ENCODE data around the gene NGFR. TPM values are rescaled to one million over a fixed set of nuclear protein-coding genes. Genes with fewer than 3 reads are reported as not detected.

NGFR gene
- total RNA-seq, 1 experiment from 2014 or later, result 11.3 TPM

- TF ChIP-seq, protein P1, sequence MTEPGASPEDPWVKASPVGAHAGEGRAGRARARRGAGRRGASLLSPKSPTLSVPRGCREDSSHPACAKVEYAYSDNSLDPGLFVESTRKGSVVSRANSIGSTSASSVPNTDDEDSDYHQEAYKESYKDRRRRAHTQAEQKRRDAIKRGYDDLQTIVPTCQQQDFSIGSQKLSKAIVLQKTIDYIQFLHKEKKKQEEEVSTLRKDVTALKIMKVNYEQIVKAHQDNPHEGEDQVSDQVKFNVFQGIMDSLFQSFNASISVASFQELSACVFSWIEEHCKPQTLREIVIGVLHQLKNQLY (CRISPR knock-in tag; IDR thresholded peaks at IDR 0.05), result no peak
- TF ChIP-seq ZNF138 (CRISPR knock-in tag; conservative IDR thresholded peaks at IDR 0.05) (no peak), ZNF532 (CRISPR knock-in tag; IDR thresholded peaks at IDR 0.05; ENCODE audit: borderline replicate concordance) (no peak), NR3C1 (CRISPR knock-in tag; conservative IDR thresholded peaks at IDR 0.05; ENCODE audit: low read depth) (no peak), ZNF423 (CRISPR knock-in tag; IDR thresholded peaks at IDR 0.05) (no peak)
- TF ChIP-seq, protein P2, sequence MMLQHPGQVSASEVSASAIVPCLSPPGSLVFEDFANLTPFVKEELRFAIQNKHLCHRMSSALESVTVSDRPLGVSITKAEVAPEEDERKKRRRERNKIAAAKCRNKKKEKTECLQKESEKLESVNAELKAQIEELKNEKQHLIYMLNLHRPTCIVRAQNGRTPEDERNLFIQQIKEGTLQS (CRISPR knock-in tag; conservative IDR thresholded peaks at IDR 0.05), result no peak
Measured at GRCh38 chr17:49501496-49501895, 6.4 kb downstream of the NGFR start (continued).

DNA sequence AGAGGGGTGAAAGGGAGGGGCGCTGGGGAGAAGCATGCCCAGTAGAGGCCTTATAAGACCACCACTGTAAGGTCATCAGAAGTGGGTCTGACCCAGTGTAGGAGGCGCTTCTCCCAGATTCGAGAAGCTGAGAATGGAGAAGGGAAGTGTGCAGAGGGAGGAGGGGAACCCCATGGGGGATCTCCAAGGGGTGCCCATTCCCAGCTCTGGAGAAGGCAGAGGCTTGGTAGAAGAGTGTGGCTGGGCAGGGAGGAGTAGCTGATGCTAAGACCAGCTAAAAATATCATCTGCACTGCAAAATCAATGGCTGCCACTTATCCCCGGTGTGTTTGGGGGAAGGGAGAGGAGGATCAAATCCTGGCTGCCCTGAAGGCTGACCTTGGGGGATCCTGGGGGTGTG is 7.2 kb downstream of the NGFR start:
- ATAC-seq, result no peak
- Mint-ChIP-seq H3K4me3 (no peak overlapping the region), H3K9me3 (no peaks in the 10 kb centered on the region), H3K27ac (no peak overlapping the region), H3K36me3 (no peaks in the 10 kb centered on the region), H3K27me3 (ENCODE audit: low read depth) (peaks cover 47% of the 10 kb centered on the region), H3K4me1 (peaks cover 58% of the 10 kb centered on the region)
- ChIA-PET CTCF (interaction anchor here (0.9 to 2.4 kb wide), 5 partner anchors 13 to 67 kb away, joined by 3 to 13 read pairs (median 9); no protein-coding TSS in a partner anchor), POLR2A (no interaction called here)
- no peak for DNase-seq (ENCODE audit: low spot score)
- TF ChIP-seq, protein P3, sequence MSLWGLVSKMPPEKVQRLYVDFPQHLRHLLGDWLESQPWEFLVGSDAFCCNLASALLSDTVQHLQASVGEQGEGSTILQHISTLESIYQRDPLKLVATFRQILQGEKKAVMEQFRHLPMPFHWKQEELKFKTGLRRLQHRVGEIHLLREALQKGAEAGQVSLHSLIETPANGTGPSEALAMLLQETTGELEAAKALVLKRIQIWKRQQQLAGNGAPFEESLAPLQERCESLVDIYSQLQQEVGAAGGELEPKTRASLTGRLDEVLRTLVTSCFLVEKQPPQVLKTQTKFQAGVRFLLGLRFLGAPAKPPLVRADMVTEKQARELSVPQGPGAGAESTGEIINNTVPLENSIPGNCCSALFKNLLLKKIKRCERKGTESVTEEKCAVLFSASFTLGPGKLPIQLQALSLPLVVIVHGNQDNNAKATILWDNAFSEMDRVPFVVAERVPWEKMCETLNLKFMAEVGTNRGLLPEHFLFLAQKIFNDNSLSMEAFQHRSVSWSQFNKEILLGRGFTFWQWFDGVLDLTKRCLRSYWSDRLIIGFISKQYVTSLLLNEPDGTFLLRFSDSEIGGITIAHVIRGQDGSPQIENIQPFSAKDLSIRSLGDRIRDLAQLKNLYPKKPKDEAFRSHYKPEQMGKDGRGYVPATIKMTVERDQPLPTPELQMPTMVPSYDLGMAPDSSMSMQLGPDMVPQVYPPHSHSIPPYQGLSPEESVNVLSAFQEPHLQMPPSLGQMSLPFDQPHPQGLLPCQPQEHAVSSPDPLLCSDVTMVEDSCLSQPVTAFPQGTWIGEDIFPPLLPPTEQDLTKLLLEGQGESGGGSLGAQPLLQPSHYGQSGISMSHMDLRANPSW (CRISPR knock-in tag; conservative IDR thresholded peaks at IDR 0.05; ENCODE audit: low read depth), result no peak
- TF ChIP-seq E2F5 (CRISPR knock-in tag; IDR thresholded peaks at IDR 0.05) (no peak), ESRRA (CRISPR knock-in tag; IDR thresholded peaks at IDR 0.05; ENCODE audit: borderline replicate concordance) (no peak), HMGA2 (CRISPR knock-in tag; IDR thresholded peaks at IDR 0.05) (no peak), TP53 (CRISPR knock-in tag; IDR thresholded peaks at IDR 0.05) (no peak), EMX1 (CRISPR knock-in tag; IDR thresholded peaks at IDR 0.05) (no peak), TEAD1 (CRISPR knock-in tag; IDR thresholded peaks at IDR 0.05) (no peak), FOXP4 (CRISPR knock-in tag; IDR thresholded peaks at IDR 0.05) (no peak), AR (CRISPR knock-in tag; IDR thresholded peaks at IDR 0.05) (no peak), CREM (CRISPR knock-in tag; IDR thresholded peaks at IDR 0.05) (no peak)
- TF ChIP-seq, protein P4, sequence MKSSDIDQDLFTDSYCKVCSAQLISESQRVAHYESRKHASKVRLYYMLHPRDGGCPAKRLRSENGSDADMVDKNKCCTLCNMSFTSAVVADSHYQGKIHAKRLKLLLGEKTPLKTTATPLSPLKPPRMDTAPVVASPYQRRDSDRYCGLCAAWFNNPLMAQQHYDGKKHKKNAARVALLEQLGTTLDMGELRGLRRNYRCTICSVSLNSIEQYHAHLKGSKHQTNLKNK (CRISPR knock-in tag; IDR thresholded peaks at IDR 0.05), result no peak
- TF ChIP-seq, protein P5, sequence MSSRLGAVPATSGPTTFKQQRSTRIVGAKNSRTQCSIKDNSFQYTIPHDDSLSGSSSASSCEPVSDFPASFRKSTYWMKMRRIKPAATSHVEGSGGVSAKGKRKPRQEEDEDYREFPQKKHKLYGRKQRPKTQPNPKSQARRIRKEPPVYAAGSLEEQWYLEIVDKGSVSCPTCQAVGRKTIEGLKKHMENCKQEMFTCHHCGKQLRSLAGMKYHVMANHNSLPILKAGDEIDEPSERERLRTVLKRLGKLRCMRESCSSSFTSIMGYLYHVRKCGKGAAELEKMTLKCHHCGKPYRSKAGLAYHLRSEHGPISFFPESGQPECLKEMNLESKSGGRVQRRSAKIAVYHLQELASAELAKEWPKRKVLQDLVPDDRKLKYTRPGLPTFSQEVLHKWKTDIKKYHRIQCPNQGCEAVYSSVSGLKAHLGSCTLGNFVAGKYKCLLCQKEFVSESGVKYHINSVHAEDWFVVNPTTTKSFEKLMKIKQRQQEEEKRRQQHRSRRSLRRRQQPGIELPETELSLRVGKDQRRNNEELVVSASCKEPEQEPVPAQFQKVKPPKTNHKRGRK (CRISPR knock-in tag; IDR thresholded peaks at IDR 0.05; ENCODE audit: borderline replicate concordance), result no peak

All from WTC11 (cell line).